Ramos (cell line): ENCODE results near the gene SEMA6A.

Source experiments
- in situ Hi-C: fragments of 300-500 bp; cut with MboI; formaldehyde crosslinking; loops from one replicate; pipeline ENCODE4 v1.14.3; 2022; ENCODE audit warnings: low sequenced_read_pairs; ENCODE audit not compliant: unreplicated experiment

The SEMA6A gene, protein sequence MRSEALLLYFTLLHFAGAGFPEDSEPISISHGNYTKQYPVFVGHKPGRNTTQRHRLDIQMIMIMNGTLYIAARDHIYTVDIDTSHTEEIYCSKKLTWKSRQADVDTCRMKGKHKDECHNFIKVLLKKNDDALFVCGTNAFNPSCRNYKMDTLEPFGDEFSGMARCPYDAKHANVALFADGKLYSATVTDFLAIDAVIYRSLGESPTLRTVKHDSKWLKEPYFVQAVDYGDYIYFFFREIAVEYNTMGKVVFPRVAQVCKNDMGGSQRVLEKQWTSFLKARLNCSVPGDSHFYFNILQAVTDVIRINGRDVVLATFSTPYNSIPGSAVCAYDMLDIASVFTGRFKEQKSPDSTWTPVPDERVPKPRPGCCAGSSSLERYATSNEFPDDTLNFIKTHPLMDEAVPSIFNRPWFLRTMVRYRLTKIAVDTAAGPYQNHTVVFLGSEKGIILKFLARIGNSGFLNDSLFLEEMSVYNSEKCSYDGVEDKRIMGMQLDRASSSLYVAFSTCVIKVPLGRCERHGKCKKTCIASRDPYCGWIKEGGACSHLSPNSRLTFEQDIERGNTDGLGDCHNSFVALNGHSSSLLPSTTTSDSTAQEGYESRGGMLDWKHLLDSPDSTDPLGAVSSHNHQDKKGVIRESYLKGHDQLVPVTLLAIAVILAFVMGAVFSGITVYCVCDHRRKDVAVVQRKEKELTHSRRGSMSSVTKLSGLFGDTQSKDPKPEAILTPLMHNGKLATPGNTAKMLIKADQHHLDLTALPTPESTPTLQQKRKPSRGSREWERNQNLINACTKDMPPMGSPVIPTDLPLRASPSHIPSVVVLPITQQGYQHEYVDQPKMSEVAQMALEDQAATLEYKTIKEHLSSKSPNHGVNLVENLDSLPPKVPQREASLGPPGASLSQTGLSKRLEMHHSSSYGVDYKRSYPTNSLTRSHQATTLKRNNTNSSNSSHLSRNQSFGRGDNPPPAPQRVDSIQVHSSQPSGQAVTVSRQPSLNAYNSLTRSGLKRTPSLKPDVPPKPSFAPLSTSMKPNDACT

DNA sequence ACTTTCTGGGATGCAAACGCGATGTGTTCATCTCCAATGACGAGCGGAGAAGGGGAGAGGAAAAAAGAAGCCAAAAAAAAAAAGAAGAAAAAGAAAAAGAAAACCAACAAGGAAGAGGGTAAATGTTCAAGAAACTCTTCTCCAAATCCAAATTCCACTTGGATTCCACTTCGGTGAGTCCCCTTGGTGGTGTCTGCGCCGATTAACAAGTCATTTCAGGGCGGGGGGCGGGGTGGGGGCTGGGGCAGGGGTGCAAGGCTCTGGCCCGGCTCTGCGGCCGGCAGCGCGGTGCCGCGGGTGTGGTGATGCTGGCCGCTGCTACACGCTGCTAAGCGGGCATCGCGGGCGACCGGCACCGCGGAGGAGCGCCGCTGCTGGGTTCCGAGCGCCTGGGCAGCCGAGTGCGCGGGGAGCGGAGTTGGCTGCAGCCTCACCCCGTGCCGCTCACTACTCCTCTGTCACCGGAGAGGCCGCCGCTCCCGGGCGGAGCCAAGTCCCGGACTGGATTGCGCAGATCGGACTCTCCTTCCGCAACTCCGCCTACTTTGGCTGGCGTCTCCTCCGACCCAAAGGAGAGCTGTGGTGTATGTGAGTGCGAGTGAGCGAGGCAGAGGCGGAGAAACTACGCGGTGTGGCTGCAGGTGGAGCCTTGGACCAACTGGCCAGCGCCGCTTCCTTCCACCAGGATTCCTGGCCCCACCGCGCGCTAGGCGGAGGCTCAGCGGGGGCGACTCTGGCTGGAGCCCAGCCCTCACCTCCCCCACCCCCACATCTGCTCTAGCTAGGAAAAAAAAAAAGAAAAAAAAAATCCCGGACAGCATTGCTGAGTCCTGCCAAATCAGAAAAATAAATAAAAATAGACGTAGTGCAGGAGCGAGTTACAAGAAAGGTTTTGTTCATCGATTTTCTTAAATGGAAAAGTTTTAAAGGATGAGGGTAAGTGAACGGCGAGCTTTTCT lies at the start of gene SEMA6A:
SEMA6A (minus strand) TSS at position 457 of the 959 bp plus-strand sequence. CDS start 69,879 bp downstream, outside the sequence.
- in situ Hi-C loops, result no loop called here

DNA sequence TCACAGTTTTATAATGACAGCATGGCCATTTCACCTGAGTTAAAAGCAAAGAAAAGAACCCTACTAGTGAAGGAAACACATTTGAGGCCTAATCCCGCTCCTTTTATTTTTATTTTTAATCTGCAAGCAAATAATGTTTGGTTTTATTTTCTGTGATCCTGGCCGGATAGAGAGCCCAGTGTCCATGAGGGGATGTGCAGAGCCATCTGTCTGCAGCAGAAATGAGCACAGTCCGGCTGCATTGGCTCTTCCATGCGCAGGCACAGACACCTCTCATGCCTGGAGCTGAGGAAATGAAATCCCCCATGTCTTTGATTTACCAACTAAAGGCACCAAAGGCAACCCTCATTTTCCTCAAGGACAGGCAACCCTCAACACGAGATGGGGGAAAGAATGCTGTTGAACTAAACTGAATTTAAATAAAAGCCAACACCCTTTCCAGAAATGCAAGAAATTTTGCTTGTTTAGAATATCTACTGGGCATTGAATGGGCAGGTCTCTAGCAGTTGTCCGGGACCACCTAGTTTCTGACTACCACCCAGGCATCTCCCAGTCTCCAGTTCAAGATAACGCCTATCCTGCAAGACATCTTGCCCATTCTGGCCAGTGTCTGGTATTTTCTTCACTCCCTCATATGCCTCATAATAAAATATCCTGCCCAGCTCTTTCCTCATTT lies 47.9 kb upstream of the SEMA6A start:
- in situ Hi-C loops, result no loop called here

DNA sequence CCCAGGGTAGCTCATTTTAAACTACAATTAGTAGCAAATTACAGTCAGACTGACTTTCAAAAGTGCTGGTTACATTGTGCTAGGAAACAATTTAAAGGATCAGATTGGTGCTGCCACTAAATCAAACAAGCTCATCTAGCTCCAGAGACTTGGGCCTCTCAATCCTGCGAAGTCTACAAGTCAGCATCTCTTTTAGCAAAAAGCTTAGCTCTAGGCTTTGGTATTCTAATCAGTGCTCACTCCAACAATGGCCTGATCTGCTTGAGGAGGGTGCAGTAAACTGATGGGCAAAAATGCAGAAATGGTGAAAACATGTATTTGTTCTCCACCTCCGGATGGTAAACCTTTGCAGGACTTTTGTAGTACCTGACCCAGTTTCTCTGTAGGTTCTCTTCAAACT lies 47.0 kb upstream of the SEMA6A start:
- in situ Hi-C loops, result no loop called here

DNA sequence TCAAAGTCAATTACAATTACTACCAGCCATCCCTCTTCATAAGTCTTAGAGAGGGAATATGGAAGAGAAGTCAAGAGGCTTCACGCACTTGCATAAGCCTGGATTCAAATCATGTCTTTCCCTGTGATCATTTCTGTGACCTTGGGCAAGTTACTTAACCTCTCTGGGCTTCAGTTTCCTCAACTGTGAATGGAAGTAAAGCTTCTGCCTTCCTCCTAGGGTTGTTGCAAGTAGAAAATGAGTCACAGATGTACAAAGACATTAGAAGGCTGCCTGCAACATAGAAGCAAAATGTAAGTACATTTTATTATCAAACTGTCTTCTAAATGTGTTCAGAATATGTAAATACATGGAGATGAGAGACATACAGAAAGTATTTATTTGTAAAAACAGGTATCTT lies 42.3 kb upstream of the SEMA6A start:
- in situ Hi-C loops, result no loop called here

DNA sequence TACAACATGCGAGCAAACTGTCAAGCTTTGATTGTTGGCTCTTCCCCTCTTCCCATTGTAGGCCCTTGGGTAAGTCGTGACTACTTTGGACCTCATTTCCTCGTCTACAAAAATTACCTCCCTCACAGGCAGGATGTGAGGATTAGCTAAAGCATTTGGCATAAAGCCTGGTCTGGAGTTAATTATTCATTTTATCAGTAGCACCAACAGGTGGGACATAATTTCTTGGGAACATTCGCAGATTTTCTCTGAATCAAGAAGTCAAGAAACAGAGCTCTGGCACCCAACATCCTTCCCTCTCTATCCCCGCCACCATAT lies 39.9 kb upstream of the SEMA6A start:
- in situ Hi-C loops, result no loop called here

DNA sequence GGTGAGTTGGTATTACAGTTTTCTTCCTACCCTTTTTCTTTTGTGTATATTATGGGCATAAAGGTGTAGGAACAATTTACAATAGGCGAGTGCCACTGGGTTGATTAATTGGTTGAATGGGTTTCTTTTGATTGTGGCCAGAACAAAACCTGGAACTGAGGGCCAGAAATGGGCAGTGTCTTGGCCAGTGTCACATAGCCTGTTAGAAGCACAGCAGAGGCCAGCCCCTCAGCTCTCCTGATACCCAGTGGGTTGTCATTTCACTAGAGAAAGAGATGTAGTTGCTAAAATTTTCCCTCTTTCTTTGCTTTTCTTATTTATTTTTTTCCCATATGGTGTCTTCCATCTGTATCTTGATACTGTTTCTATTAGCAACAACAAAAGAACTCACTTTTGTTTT lies 38.8 kb upstream of the SEMA6A start:
- in situ Hi-C loops, result no loop called here

DNA sequence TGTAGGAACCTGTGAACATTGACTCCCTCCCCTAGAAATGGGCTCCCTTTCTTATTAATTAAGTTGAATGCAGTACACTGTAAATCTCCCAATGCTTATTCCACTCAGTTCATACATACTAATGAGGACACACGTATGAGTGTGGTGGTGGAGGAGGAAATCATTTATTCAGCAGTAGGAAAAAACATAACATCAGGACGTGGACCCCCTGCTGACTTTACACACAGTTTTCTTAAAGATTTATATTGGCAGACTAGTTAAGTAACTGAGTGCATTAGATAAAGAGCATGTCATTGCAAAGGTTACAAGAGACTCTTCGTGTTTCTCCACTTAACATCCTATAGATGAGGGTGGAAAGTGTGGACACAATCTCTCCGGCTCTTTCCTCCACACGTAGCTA lies 37.8 kb upstream of the SEMA6A start:
- in situ Hi-C loops, result no loop called here

DNA sequence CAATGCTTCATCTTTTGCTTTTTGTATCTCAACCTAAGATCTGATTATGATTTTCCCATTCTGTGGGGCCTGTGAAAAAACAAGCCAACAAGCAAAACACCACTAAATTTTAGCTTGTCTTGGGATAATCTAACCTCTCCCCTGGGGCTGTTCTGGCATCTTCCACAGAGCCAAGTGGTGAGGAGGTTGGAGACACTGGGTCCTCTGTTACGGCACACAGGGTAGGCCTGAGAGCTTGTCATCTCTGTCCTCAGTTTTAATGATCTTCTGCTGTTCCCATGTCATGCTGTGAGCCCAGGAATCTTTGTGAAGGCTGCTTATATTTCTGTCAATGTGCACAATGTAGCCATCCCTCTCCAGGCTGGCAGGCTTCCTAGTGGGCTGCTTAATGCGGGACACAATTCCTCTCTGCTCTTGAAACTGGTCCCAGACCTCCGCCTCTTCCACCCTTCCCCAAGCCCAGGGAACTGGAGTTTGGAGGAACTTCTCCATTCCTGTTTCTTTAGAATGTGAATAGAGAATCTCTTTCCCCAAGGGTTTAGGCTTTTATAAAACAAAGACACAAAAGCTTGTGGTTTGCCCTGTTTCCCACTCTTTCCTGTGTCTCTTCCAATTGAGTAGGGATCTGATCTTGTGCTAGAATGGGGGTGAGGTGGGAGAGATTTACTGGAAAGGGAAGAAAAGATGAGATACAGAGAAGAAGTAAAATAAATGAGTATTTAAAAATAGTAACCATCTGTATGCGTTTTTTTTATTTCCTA lies 30.9 kb upstream of the SEMA6A start:
- in situ Hi-C loops, result no loop called here

DNA sequence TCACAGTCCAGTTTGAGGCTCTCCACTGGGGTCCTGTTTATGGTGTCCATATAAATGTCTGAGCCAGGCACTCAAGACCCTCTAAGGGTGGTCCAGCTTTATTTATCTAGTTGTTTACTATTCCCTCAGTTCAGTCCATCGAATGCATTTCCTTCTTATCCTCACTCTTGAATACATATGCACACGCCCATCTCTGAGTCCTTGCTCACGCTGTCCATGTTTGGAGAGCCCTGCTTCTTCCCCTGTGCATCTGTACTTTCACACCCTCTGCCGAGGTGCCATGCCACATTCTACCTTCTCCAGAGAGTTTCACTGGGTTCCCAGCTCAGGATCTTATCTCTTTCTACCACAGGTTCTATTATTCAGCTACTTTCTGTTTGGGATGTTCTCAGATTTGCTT lies 30.2 kb upstream of the SEMA6A start:
- in situ Hi-C loops, result no loop called here

DNA sequence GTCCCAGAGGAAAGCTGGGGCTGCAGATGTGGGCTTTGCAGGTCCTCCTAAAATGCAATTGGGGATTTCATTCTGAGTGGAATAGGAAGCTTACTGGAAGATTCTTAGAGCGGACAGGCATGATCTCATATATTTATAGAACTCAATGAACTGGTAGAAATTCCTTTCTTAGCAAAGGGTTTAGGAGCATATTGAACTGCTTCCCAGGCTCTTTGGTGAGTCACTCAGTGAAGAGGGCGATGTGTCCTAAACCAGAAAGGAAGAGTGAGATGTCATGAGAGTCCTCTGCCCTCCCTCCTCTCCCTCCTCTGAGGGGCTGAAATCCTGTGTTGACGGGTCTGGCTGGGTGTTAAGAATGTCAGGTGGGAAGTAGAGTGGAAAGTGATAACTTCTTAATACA lies 26.3 kb upstream of the SEMA6A start:
- in situ Hi-C loops, result no loop called here

DNA sequence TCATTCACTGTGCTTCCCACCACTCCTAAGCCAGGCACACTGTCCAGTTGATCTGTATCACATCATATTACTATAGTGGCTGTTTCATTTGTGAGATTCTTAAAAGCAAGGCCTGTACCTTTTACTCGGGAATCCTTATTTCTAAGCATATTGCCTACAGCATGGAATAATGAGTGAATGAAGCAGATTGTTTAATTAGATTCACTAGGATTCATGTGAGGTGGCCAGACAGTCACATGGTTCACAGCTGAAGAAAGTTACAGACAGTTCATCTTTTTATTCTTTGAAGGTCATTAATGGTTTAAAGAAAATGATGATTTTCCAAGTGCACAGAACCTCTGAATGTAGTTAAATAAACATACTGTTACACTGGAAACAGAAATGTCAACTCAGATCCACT lies 24.3 kb upstream of the SEMA6A start:
- in situ Hi-C loops, result no loop called here

DNA sequence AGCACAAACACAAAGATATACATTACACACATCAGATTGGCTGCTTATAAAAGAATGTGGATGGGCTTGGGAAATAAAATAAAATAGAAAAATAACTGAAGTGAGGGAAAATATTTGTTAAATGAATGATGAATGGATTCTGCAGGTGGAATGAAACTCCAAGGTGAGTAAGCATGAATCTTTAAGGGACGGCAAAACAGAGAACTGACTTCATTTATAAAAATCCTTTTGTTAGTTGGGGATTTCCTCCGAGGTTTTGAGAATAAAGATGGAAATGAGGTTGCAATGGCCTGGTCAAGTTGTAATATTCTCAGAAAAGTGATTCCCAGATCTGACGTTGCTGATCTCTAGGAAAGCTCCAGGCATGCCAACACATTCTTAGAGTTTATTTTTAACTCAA lies 20.9 kb upstream of the SEMA6A start:
- in situ Hi-C loops, result no loop called here

DNA sequence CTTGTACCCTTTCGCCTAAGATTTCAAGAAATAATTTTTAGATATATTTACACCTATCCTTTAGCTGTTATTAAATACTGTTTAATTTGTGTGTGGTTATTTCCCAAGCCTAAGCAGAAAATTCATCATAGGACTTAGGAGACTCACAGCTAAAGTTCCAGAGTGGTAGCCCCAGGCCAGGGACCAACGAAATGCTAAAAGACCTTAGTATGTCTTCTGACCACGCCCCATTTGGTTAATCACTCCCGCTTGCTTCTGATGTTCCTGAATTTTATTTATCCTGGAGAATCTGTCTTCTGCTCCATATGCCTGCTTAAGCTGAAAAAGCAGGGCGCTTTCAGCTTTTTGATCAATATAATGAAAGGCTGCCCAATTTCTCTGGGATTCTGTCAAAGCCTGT lies 18.7 kb upstream of the SEMA6A start:
- in situ Hi-C loops, result no loop called here

DNA sequence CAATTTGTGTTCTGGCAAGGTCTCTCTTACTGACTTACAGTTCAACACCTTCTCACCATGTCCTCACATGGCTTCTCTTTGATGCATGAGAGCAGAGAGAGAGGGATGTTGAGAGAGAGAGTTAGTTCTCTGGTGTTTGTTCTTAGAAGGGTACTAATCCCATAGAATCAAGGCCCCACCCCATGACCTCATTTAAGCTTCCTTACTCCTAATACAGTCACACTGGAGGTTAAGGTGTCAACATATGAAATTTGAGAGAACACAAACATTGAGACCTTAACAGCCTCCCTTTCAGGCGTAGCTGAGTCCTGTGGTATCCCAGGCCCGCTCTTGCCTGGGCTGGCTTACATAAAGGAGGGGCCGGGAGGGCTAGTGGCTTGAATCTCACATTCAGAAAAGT lies 10.6 kb upstream of the SEMA6A start:
- in situ Hi-C loops, result no loop called here

DNA sequence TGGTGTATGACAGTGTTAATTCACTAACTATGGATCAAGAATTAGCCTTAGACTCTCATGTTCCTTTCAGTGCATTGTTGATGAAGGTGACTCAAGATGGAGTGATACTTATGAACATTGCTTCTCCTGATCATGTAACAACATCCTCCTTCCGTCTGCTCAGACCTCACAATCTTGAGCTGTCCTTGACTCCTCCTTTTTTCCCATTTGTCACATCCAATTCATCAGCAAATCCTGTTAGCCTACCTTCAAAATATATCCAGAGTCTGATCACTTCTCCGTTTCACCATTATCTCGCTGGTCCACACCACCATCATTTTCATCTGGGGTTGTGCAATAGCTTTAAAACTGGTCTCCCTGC lies 9.2 kb upstream of the SEMA6A start:
- in situ Hi-C loops, result no loop called here

DNA sequence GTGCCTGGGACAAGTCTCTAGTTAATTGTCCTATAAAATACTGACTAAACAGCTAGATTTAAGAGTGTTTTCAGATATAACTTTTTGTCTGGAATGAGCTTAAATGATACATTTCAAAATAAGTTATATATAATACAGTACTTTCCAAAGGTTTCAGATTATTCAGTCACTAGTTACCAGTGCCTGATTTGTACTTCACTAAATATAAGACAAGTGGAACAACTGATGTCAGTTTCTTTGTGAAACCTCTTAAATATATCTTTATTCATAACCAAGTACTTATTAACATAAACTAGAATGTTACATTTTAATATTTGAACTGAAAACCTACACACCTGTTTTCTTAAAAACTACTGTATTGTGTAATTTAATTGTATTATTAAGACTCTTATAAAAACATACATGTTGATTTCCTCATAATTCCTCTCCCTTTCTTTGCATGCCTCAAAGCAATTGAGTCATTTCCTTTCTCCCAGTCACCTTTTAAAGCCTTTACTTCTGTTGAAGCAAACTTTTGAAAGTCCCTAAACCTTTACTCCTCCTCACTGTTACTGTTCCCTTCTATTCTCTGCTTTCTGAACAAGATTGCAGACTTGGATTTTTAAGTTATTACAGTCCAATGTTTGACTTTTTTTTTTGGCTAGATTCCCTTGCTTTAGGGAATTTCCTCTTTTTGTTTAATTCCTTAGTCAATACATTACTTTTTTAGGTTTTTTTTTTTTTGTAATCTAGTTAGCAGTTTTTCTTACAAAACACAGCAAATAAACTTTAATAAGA lies 8.7 kb upstream of the SEMA6A start:
- in situ Hi-C loops, result no loop called here

DNA sequence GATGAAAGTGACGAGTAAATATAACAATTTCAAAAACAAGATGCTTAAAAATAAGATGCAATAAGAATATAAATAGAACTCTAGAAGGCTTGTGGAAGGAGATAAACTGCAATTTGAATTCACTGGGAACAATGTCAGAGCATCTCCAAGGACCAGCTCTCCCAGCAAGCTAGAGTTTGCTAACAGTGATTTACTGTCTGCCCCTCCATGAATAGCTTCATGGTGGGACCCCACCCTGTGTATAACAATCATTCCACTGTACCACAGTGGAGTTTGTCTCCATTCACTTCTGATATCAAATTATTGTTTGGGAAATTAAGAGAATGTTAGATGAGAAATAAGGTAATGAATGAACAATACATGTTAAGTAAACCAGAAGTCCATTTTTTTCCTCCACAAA lies 7.3 kb upstream of the SEMA6A start:
- in situ Hi-C loops, result no loop called here

DNA sequence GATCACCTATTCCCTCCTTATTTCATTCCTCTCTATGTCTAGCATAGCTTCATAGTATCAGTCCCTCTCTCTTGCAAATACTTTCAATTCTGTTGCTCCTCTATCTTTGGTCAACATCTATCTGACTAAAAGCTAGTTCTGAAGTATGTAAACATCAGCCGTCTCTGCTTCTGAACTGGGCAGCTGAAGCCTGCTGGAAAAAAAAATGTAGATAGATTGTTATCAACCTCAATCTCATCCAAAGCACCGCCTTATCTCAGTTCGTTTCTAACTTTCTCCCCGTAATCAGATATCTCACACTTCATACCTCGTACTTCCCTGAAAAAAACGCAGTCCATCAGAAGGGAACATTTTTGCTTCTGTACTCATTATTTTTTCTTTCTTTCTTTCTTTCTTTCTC lies 4.5 kb upstream of the SEMA6A start:
- in situ Hi-C loops, result no loop called here
